A673 (cell line): ENCODE data around the gene APC2.

ENCODE experiments used
- CTCF ChIP-seq: fragments of 300-800, 200-600 bp; sonication (generic); conservative IDR thresholded peaks from 2 replicates; pipeline ENCODE4 v1.5.1; 2017; ENCODE audit warnings: low read depth, mild to moderate bottlenecking, antibody characterized with exemption, low read length, moderate library complexity, mixed read lengths
- EZH2 ChIP-seq: fragments of 200-600 bp; sonication (generic); IDR thresholded peaks from 2 replicates; pipeline ENCODE4 v1.6.1; 2017; ENCODE audit warnings: borderline replicate concordance, low read depth, mild to moderate bottlenecking, mixed read lengths, antibody characterized with exemption, low read length; ENCODE audit not compliant: poor library complexity, severe bottlenecking

- no peak for TF ChIP-seq EZH2
- TF ChIP-seq CTCF: no peak
Measured at GRCh38 chr19:1495051-1495798, 45.3 kb downstream of the APC2 start.
